Stimulated activated CD8-positive, alpha-beta memory T cell treated with anti-CD3 and anti-CD28 coated beads, Interleukin-2, amount 100 ng/mL, for 48 hours (primary cell): ENCODE measurements around the gene NID1.
"Not testable (repeated sequence)": the region's sequence is repeated elsewhere in the genome, so short reads cannot be mapped to it uniquely, and the experiment has no call there.

Experiments used
- DNase-seq, 2 donors: peaks; one replicate each; pipeline ENCODE4 v3.0.0-alpha.2; 2020; ENCODE audit warnings: low read depth in 2 of 2

NID1 gene

DNA sequence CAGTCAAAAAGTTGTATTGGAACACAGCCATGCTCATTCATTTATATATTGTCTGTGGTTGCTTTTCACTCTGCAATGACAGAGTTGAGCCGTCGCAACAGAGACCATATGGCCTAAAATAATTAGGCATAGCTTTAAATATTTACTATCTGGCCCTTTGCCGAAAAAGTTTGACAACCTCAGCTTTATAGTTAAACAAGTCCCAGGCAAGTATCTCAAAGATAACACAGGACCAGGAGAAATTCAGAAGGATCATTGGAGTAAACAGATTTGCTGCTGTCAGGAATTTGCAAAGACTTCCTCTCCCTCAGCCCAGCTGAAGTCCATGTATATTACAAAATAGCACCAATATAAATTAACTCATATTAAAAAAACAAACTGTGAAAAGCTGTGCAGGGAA is 34.4 kb downstream of the NID1 start:
- no peak for DNase-seq

- DNase-seq: no peak
Observed at GRCh38 chr1:236029428-236029940, 35.4 kb downstream of the NID1 start.

- no peak for DNase-seq
Observed at GRCh38 chr1:236027104-236027503, 37.8 kb downstream of the NID1 start.

- no peak for DNase-seq
Observed at GRCh38 chr1:236025836-236026235, 39.1 kb downstream of the NID1 start.

DNA sequence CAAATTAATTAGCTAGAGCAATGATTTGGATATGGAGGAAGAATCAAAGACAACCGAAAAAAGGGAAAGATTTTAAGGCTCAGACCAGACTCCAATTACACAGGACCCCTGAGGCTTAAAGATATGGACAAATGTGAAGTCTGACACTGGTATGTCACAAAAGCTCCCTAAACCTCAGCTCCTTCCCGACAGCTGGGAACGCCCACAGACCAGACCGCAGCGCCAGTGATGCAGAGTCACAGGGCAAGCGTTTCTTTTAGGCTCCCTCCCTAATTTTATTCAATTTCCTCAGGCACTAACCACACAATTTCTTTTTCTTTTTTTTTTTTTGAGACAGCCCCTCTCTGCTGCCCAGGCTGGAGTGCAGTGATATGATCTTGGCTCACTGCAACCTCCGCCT is 40.2 kb downstream of the NID1 start:
- no peak for DNase-seq

- DNase-seq: no peak
Observed at GRCh38 chr1:236023926-236024565, 40.8 kb downstream of the NID1 start.

DNA sequence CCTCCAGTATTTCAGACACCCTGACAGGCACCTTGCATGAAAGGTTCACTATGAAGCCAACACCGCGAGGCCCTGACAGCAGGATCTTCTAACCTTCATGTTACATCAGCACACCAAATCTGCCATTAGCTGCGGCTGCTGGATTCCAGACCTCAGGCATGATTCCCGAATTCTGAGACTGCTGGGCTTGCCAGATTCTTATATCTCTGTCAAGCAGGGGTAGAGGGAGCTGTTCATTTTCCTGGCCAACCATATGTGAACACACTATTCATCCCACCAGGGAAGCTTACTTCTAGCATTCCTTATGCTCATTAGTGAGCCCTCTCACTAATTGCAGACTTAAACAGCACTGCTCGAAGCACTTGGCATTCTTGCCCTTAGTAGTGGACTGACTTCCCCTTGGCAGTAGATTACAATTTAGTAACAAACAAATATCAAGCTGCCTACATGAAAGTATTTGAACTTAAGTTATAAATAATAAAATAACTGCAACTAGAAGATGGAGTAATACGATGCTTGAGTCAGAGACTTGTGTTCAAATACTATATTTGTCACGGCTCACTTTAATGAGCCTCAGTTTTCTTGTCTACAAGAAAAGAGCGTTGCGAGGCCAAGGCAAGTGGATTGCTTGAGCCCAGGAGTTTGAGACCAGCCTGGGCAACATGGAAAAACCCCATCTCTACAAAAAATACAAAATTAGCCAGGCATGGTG is 43.3 kb downstream of the NID1 start:
- DNase-seq: no peak

DNA sequence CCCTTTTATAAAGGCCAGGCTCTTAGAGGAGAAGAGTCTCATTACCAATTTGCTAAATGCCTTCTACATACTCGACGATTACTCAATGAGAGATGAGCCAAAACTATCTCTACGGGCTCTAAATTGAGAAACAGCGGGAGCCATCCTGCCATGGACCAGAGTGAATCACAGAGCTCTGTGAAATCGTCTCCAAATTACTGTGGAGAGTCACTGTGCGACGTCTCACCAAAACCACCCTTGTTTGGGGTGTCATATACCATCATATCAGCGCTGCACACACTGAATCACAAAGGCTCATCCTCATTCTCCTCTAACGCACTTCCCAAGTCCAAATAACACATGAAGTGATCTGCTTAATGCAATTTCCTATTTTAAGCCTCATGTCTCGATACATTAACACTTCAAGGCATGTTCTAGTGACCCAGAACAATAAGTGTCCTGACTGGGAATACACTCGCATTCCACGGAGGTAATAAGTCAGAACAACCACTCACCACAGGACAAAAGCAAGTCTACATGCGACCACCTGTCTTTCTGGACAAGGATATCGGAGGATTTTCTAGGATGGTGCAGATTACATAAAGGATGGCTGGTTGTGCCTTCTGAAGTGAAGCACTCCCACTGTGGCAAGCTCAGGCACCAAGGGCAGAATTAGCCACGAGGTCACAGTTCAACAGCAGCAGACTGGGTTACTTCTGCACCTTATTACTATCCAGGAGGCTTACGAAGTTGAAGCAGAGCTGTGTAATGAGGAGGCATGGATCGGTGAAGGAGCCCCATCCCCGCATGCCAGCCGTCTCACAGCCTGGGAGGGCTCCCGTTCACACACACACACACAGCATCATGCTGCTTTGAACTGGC is 44.3 kb downstream of the NID1 start:
- no peak for DNase-seq

GRCh38 chr1:236018885-236019453 is 45.9 kb downstream of the NID1 start:
- DNase-seq: no peak

DNA sequence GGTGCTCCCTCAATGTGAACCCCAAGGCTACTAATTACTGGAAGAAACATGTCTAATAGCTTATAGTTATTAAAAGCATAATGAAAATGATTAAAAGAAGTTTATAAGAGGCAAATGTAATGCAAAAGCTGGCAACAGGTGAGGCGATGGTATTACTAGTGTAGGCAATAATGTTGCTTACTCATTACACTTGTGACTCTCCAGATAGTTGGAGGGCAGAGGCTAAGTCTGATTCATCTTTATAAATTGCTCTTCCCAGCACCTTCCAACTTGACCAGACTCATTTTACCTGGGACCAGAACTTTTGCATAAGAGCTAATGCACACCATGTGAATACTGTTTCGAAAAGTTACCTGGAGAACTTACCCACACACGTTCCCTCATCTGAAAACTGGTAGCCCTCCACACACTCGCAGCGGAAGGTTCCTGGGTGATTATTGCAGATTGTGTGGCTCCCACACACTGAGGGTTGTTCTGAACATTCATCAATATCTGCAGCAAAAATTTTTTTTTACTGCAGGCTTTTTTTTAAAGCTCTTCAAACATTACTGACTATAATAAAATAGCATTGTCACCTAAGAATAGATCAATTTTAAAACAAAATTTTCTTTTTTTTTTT is 48.0 kb downstream of the NID1 start:
- no peak for DNase-seq

GRCh38 chr1:236016083-236016482 is 48.8 kb downstream of the NID1 start:
- no peak for DNase-seq

- DNase-seq: no peak
Observed at GRCh38 chr1:236015539-236015938, 49.4 kb downstream of the NID1 start.

DNA sequence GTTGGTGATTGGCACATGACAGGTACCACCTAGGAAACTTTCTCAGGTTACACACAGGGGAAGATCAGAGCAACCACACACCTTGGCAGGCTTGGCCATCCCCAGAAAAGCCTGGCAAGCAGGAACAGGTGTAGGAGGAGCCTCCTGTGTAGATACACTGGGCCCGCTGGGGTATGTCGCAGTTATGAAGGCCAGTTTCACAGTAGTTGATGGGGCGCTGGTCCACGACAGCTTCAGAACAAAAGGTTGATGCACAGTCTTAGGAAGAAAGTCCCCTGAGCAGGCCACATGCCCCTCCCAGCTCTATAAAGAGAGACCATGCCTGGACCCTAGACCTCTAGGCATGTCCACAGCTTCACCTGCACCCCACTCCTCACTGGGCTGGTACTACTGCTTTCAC is 51.6 kb downstream of the NID1 start:
- DNase-seq: no peak

- no peak for DNase-seq
Observed at GRCh38 chr1:236011641-236012040, 53.2 kb downstream of the NID1 start.

DNA sequence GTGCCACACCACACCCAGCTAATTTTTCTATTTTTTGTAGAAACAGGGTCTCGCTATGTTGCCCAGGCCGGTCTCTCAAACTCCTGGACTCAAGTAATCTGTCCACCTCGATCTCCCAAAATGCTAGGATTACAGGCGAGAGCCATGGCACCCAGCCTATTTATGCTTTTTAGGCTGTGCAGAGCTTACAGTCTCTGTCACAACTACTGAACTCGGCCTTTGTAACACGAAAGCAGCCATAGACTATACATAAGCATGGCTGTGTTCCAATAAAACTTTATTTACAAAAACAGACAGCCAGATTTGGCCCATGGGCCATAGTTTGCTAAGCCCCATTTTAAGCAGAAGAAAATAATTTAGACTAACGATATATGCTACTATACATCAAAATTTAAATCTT is 54.4 kb downstream of the NID1 start:
- no peak for DNase-seq

GRCh38 chr1:236009857-236010256 is 55.0 kb downstream of the NID1 start:
- no peak for DNase-seq

DNA sequence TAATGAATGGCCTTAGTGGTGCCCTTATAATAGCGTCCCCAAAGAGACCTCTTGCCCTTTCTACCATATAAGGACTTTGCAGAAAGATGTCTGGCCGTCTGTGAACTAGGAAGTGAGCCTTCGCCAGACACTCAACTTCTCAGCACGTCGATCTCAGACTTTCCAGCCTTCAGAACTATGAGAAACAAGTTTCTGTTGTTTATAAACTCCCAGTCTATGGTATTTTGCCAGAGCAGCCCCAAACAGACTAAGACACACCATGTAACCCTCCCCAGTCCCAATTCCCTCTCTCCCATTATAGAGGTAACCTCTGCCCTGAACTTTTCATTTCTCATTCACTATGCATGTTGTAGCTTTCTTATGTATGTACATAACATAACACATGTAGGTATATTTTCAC is 55.7 kb downstream of the NID1 start:
- DNase-seq: no peak

- no peak for DNase-seq
Observed at GRCh38 chr1:236007781-236008180, 57.1 kb downstream of the NID1 start.

- DNase-seq: not testable (repeated sequence)
Observed at GRCh38 chr1:236003058-236003457, 61.8 kb downstream of the NID1 start.

GRCh38 chr1:236002572-236002971 is 62.3 kb downstream of the NID1 start:
- no peak for DNase-seq

DNA sequence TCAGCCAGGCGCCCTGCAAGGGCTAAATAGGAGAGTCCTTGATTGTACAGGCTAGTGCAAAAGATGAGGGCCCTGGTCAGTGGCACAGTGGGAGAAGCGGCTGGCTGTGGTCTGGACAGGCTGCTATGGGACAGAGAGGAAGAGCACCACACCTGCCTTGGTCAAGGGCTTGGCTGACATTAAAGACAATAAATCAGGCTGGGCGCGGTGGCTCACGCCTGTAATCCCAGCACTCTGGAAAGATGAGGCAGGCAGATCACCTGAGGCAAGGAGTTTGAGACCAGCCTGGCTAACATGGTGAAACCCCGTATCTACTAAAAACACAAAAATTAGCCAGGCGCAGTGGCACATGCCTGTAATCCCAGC is 62.9 kb downstream of the NID1 start:
- DNase-seq: no peak

DNA sequence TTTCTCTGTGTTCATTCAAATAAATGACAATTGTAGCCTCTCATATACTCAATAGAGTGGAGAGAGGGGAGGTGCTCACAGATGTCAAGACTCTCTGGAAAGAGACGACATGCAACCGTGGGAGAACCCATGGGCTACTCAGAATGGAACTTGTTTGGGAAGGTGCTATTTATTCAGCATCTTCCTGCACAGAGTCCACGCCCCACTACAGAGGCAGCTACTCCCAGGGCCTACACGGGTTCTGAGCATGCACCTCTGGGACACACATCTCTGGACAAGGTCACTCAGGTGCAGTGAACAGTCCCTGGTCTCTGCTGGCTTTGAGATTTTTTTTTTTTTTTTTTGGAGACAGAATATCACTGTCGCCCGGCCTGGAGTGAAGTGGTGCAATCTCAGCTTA is 64.1 kb downstream of the NID1 start:
- no peak for DNase-seq
